ENCODE results near the gene TPP2. TPM values are rescaled to one million over a fixed set of nuclear protein-coding genes. Genes with fewer than 3 reads are reported as not detected.

The TPP2 gene
- total RNA-seq, 1 experiment from 2014 or later = 54.4 TPM

- Histone ChIP-seq H3K9me3 (ENCODE audit: low read depth, low read length, poor library complexity, severe bottlenecking) (no peaks in the 10 kb centered on the region), H3K4me1 (ENCODE audit: insufficient read depth, low read length, poor library complexity, severe bottlenecking) (no peaks in the 10 kb centered on the region), H3K36me3 (ENCODE audit: insufficient read depth, low read length, poor library complexity, severe bottlenecking) (no peaks in the 10 kb centered on the region), H3K4me3 (ENCODE audit: low read depth, low read length, poor library complexity, severe bottlenecking) (no peak overlapping the region), H3K27ac (ENCODE audit: low read depth, low read length, poor library complexity, severe bottlenecking) (no peak overlapping the region), H3K27me3 (replicated peaks; ENCODE audit: insufficient read depth, low read depth, low read length, poor library complexity) (no peaks in the 10 kb centered on the region)
- no TSS peak for BruUV-seq (replicated peaks)
- intact Hi-C loops (cut with micrococcal nuclease; ENCODE audit: unreplicated experiment) = loop anchor here (5.0 kb wide), 1 partner anchor 145 kb away; no protein-coding TSS in a partner anchor
- TF ChIP-seq, protein P1, sequence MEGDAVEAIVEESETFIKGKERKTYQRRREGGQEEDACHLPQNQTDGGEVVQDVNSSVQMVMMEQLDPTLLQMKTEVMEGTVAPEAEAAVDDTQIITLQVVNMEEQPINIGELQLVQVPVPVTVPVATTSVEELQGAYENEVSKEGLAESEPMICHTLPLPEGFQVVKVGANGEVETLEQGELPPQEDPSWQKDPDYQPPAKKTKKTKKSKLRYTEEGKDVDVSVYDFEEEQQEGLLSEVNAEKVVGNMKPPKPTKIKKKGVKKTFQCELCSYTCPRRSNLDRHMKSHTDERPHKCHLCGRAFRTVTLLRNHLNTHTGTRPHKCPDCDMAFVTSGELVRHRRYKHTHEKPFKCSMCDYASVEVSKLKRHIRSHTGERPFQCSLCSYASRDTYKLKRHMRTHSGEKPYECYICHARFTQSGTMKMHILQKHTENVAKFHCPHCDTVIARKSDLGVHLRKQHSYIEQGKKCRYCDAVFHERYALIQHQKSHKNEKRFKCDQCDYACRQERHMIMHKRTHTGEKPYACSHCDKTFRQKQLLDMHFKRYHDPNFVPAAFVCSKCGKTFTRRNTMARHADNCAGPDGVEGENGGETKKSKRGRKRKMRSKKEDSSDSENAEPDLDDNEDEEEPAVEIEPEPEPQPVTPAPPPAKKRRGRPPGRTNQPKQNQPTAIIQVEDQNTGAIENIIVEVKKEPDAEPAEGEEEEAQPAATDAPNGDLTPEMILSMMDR (conservative IDR thresholded peaks at IDR 0.05; ENCODE audit: low read depth, low read length) = no peak
- TF ChIP-seq EZH2 (IDR thresholded peaks at IDR 0.05; ENCODE audit: borderline replicate concordance, low read depth, low read length, poor library complexity, severe bottlenecking) = no peak
- CTCF ChIA-PET = no interaction called here
- DNase-seq (ENCODE audit: low spot score) = no peak
- POLR2A ChIA-PET (ENCODE audit: low non-redundant PET) = no interaction called here
Measured at GRCh38 chr13:102582256-102582655, 14.5 kb upstream of the TPP2 start.

GRCh38 chr13:102584434-102584833 is 12.4 kb upstream of the TPP2 start:
- H3K9me3 ChIP-seq (ENCODE audit: low read depth, low read length, poor library complexity, severe bottlenecking) = no peaks in the 10 kb centered on the region
- H3K27me3 ChIP-seq (replicated peaks; ENCODE audit: insufficient read depth, low read depth, low read length, poor library complexity) = no peaks in the 10 kb centered on the region
- no peak overlapping the region for H3K4me3 ChIP-seq (ENCODE audit: low read depth, low read length, poor library complexity, severe bottlenecking)
- no peak for TF ChIP-seq EZH2 (IDR thresholded peaks at IDR 0.05; ENCODE audit: borderline replicate concordance, low read depth, low read length, poor library complexity, severe bottlenecking)
- TF ChIP-seq, protein P1 (conservative IDR thresholded peaks at IDR 0.05; ENCODE audit: low read depth, low read length) = no peak
- H3K27ac ChIP-seq (ENCODE audit: low read depth, low read length, poor library complexity, severe bottlenecking) = no peak overlapping the region
- BruUV-seq (replicated peaks) = no TSS peak
- no peak for DNase-seq (ENCODE audit: low spot score)
- H3K4me1 ChIP-seq (ENCODE audit: insufficient read depth, low read length, poor library complexity, severe bottlenecking) = no peaks in the 10 kb centered on the region
- no peaks in the 10 kb centered on the region for H3K36me3 ChIP-seq (ENCODE audit: insufficient read depth, low read length, poor library complexity, severe bottlenecking)
- ChIA-PET POLR2A (ENCODE audit: low non-redundant PET) (no interaction called here), CTCF (no interaction called here)
- intact Hi-C loops (cut with micrococcal nuclease; ENCODE audit: unreplicated experiment) = loop anchor here (5.0 kb wide), 1 partner anchor 143 kb away; no protein-coding TSS in a partner anchor

DNA sequence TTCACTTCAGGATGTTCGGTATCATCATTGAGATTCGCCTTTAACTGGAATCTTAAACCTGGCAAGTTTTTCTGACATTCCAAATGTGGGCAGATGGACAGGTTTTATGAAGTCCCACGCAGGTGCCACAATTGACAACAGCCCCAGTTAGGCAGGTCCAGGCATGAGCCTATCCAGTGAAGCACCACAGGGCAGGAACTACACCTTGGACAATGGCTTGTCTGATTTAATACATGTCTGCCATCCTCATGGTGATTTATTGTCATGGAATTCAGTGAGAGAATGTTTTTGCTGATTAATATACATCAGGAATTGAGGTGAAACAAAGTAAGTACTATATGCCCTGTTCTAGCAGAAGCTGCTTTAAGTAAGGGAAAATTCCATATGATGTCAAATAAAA is 10.2 kb upstream of the TPP2 start:
- H3K4me3 ChIP-seq (ENCODE audit: low read depth, low read length, poor library complexity, severe bottlenecking) = no peak overlapping the region
- no peaks in the 10 kb centered on the region for H3K36me3 ChIP-seq (ENCODE audit: insufficient read depth, low read length, poor library complexity, severe bottlenecking)
- H3K9me3 ChIP-seq (ENCODE audit: low read depth, low read length, poor library complexity, severe bottlenecking) = no peaks in the 10 kb centered on the region
- H3K4me1 ChIP-seq (ENCODE audit: insufficient read depth, low read length, poor library complexity, severe bottlenecking) = no peaks in the 10 kb centered on the region
- TF ChIP-seq EZH2 (IDR thresholded peaks at IDR 0.05; ENCODE audit: borderline replicate concordance, low read depth, low read length, poor library complexity, severe bottlenecking) = no peak
- TF ChIP-seq, protein P1 (conservative IDR thresholded peaks at IDR 0.05; ENCODE audit: low read depth, low read length) = no peak
- DNase-seq (ENCODE audit: low spot score) = no peak
- H3K27me3 ChIP-seq (replicated peaks; ENCODE audit: insufficient read depth, low read depth, low read length, poor library complexity) = no peaks in the 10 kb centered on the region
- POLR2A ChIA-PET (ENCODE audit: low non-redundant PET) = no interaction called here
- intact Hi-C loops (cut with micrococcal nuclease; ENCODE audit: unreplicated experiment) = no loop called here
- BruUV-seq (replicated peaks) = no TSS peak
- CTCF ChIA-PET = no interaction called here
- no peak overlapping the region for H3K27ac ChIP-seq (ENCODE audit: low read depth, low read length, poor library complexity, severe bottlenecking)

All from A673 (cell line).